ENCODE data around the gene PCNX2.

Gene PCNX2

GRCh38 chr1:233189526-233189925 lies 106.0 kb downstream of the PCNX2 start:
- H2BK15ac ChIP-seq (replicated peaks; ENCODE audit: low read depth) = no peak overlapping the region
- no peak overlapping the region for H3K9ac ChIP-seq (ENCODE audit: low read length)
- no peak overlapping the region for H3K4ac ChIP-seq (ENCODE audit: low read depth, low read length)
- no peaks in the 10 kb centered on the region for H3K27me3 ChIP-seq (ENCODE audit: insufficient read depth, low read length, poor library complexity)
- no peaks in the 10 kb centered on the region for H3K4me1 ChIP-seq (ENCODE audit: control insufficient read depth, low read depth, low read length)
- no peaks in the 10 kb centered on the region for H3K36me3 ChIP-seq (ENCODE audit: control insufficient read depth, insufficient read depth, low read length)
- H3K4me2 ChIP-seq (ENCODE audit: low read length) = no peak overlapping the region
- no peak overlapping the region for H4K8ac ChIP-seq (ENCODE audit: low read depth, low read length)
- H2AK5ac ChIP-seq (ENCODE audit: low read length) = no peak overlapping the region
- H3K4me3 ChIP-seq (ENCODE audit: low read length) = no peak overlapping the region
- no peak overlapping the region for H2BK5ac ChIP-seq (ENCODE audit: low read length)
- no peak overlapping the region for H3K23ac ChIP-seq (ENCODE audit: low read length)
- no peaks in the 10 kb centered on the region for H3K79me2 ChIP-seq (ENCODE audit: control insufficient read depth, insufficient read depth, low read length)
- no peak overlapping the region for H2BK120ac ChIP-seq (ENCODE audit: low read depth, low read length)
- H3K79me1 ChIP-seq (ENCODE audit: low read length) = no peaks in the 10 kb centered on the region
- H3K27ac ChIP-seq (ENCODE audit: low read depth, low read length) = no peak overlapping the region
- H4K5ac ChIP-seq (ENCODE audit: low read length) = no peak overlapping the region
- DNase-seq = no peak
- WGBS (ENCODE audit: extremely low coverage, insufficient coverage, low lambda C conversion rate) = no CpG with 5 or more reads among the region's 3 CpGs
- no peak overlapping the region for H3K18ac ChIP-seq (ENCODE audit: low read length)
- H3K56ac ChIP-seq (ENCODE audit: low read length) = no peak overlapping the region

GRCh38 chr1:233188061-233188460 lies 107.5 kb downstream of the PCNX2 start:
- no peak overlapping the region for H2AK5ac ChIP-seq (ENCODE audit: low read length)
- H3K9ac ChIP-seq (ENCODE audit: low read length) = no peak overlapping the region
- H2BK120ac ChIP-seq (ENCODE audit: low read depth, low read length) = no peak overlapping the region
- H3K36me3 ChIP-seq (ENCODE audit: control insufficient read depth, insufficient read depth, low read length) = no peaks in the 10 kb centered on the region
- no peak overlapping the region for H3K56ac ChIP-seq (ENCODE audit: low read length)
- no peak overlapping the region for H3K4me3 ChIP-seq (ENCODE audit: low read length)
- H4K5ac ChIP-seq (ENCODE audit: low read length) = no peak overlapping the region
- H3K4me1 ChIP-seq (ENCODE audit: control insufficient read depth, low read depth, low read length) = peaks cover 3% of the 10 kb centered on the region
- H3K4me2 ChIP-seq (ENCODE audit: low read length) = no peak overlapping the region
- H3K27ac ChIP-seq (ENCODE audit: low read depth, low read length) = no peak overlapping the region
- H3K79me1 ChIP-seq (ENCODE audit: low read length) = no peaks in the 10 kb centered on the region
- H4K8ac ChIP-seq (ENCODE audit: low read depth, low read length) = no peak overlapping the region
- H3K27me3 ChIP-seq (ENCODE audit: insufficient read depth, low read length, poor library complexity) = no peaks in the 10 kb centered on the region
- no peak overlapping the region for H2BK15ac ChIP-seq (replicated peaks; ENCODE audit: low read depth)
- peak; percentile 43 for DNase-seq
- no peak overlapping the region for H3K18ac ChIP-seq (ENCODE audit: low read length)
- H3K79me2 ChIP-seq (ENCODE audit: control insufficient read depth, insufficient read depth, low read length) = no peaks in the 10 kb centered on the region
- H3K4ac ChIP-seq (ENCODE audit: low read depth, low read length) = no peak overlapping the region
- H2BK5ac ChIP-seq (ENCODE audit: low read length) = no peak overlapping the region
- no CpG with 5 or more reads among the region's 4 CpGs for WGBS (ENCODE audit: extremely low coverage, insufficient coverage, low lambda C conversion rate)
- H3K23ac ChIP-seq (ENCODE audit: low read length) = no peak overlapping the region

- Histone ChIP-seq H4K5ac (ENCODE audit: low read length) (no peak overlapping the region), H3K23ac (ENCODE audit: low read length) (no peak overlapping the region), H4K8ac (ENCODE audit: low read depth, low read length) (no peak overlapping the region), H2BK15ac (replicated peaks; ENCODE audit: low read depth) (no peak overlapping the region), H3K4me2 (ENCODE audit: low read length) (no peak overlapping the region), H3K27me3 (ENCODE audit: insufficient read depth, low read length, poor library complexity) (no peaks in the 10 kb centered on the region), H3K9ac (ENCODE audit: low read length) (no peak overlapping the region), H3K4ac (ENCODE audit: low read depth, low read length) (no peak overlapping the region), H3K18ac (ENCODE audit: low read length) (no peak overlapping the region), H3K27ac (ENCODE audit: low read depth, low read length) (no peak overlapping the region), H3K79me2 (ENCODE audit: control insufficient read depth, insufficient read depth, low read length) (no peaks in the 10 kb centered on the region), H3K56ac (ENCODE audit: low read length) (no peak overlapping the region), H3K4me1 (ENCODE audit: control insufficient read depth, low read depth, low read length) (peaks cover 3% of the 10 kb centered on the region), H2AK5ac (ENCODE audit: low read length) (peak overlapping the region; percentile 11), H2BK5ac (ENCODE audit: low read length) (no peak overlapping the region), H3K4me3 (ENCODE audit: low read length) (no peak overlapping the region), H3K36me3 (ENCODE audit: control insufficient read depth, insufficient read depth, low read length) (no peaks in the 10 kb centered on the region), H2BK120ac (ENCODE audit: low read depth, low read length) (no peak overlapping the region), H3K79me1 (ENCODE audit: low read length) (no peaks in the 10 kb centered on the region)
- DNase-seq = peak; percentile 81
- WGBS (ENCODE audit: extremely low coverage, insufficient coverage, low lambda C conversion rate) = no CpG with 5 or more reads among the region's 8 CpGs
Measured at GRCh38 chr1:233183226-233184020, 112.1 kb downstream of the PCNX2 start.

DNA sequence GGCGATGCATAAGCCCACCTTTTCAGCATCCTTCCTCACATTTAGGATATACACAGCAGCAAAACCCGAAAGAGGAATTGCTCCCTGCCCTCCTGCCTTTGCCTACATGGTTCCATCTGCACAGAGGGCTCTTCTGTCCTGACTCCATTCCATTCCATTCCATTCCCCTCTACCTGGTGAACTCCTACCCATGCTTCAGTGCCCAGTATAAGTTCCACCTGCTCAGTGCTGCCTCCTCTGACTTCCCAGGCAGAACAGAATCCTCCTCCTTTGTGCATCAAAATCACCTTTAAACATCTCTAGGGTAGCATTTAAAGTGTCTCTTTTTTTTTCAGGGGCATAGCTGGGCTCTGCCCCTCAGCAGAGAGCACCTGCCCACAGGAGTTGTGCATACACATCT lies 112.9 kb downstream of the PCNX2 start:
- no peak overlapping the region for H3K4me3 ChIP-seq (ENCODE audit: low read length)
- no peak overlapping the region for H4K5ac ChIP-seq (ENCODE audit: low read length)
- H3K18ac ChIP-seq (ENCODE audit: low read length) = no peak overlapping the region
- H3K4me2 ChIP-seq (ENCODE audit: low read length) = no peak overlapping the region
- peaks cover 3% of the 10 kb centered on the region for H3K4me1 ChIP-seq (ENCODE audit: control insufficient read depth, low read depth, low read length)
- H3K79me1 ChIP-seq (ENCODE audit: low read length) = no peaks in the 10 kb centered on the region
- H2BK15ac ChIP-seq (replicated peaks; ENCODE audit: low read depth) = no peak overlapping the region
- no peak overlapping the region for H3K56ac ChIP-seq (ENCODE audit: low read length)
- no peak overlapping the region for H3K4ac ChIP-seq (ENCODE audit: low read depth, low read length)
- H2BK120ac ChIP-seq (ENCODE audit: low read depth, low read length) = no peak overlapping the region
- WGBS (ENCODE audit: extremely low coverage, insufficient coverage, low lambda C conversion rate) = no CpG with 5 or more reads among the region's 2 CpGs
- no peaks in the 10 kb centered on the region for H3K27me3 ChIP-seq (ENCODE audit: insufficient read depth, low read length, poor library complexity)
- no peak overlapping the region for H2BK5ac ChIP-seq (ENCODE audit: low read length)
- H2AK5ac ChIP-seq (ENCODE audit: low read length) = no peak overlapping the region
- H3K36me3 ChIP-seq (ENCODE audit: control insufficient read depth, insufficient read depth, low read length) = peaks cover 1% of the 10 kb centered on the region
- H3K27ac ChIP-seq (ENCODE audit: low read depth, low read length) = no peak overlapping the region
- DNase-seq = no peak
- H4K8ac ChIP-seq (ENCODE audit: low read depth, low read length) = no peak overlapping the region
- H3K9ac ChIP-seq (ENCODE audit: low read length) = no peak overlapping the region
- H3K23ac ChIP-seq (ENCODE audit: low read length) = no peak overlapping the region
- no peaks in the 10 kb centered on the region for H3K79me2 ChIP-seq (ENCODE audit: control insufficient read depth, insufficient read depth, low read length)

GRCh38 chr1:233180641-233181364 lies 114.7 kb downstream of the PCNX2 start:
- no CpG with 5 or more reads among the region's 9 CpGs for WGBS (ENCODE audit: extremely low coverage, insufficient coverage, low lambda C conversion rate)
- Histone ChIP-seq H3K9ac (ENCODE audit: low read length) (no peak overlapping the region), H2BK5ac (ENCODE audit: low read length) (no peak overlapping the region), H3K4me3 (ENCODE audit: low read length) (no peak overlapping the region), H4K5ac (ENCODE audit: low read length) (no peak overlapping the region), H3K4me2 (ENCODE audit: low read length) (no peak overlapping the region), H3K18ac (ENCODE audit: low read length) (peak overlapping the region; percentile 65), H2AK5ac (ENCODE audit: low read length) (no peak overlapping the region), H3K79me1 (ENCODE audit: low read length) (no peaks in the 10 kb centered on the region), H3K56ac (ENCODE audit: low read length) (no peak overlapping the region), H3K27ac (ENCODE audit: low read depth, low read length) (peak overlapping the region; percentile 41), H2BK15ac (replicated peaks; ENCODE audit: low read depth) (no peak overlapping the region), H3K27me3 (ENCODE audit: insufficient read depth, low read length, poor library complexity) (no peaks in the 10 kb centered on the region), H2BK120ac (ENCODE audit: low read depth, low read length) (peak overlapping the region; percentile 32), H3K79me2 (ENCODE audit: control insufficient read depth, insufficient read depth, low read length) (no peaks in the 10 kb centered on the region), H4K8ac (ENCODE audit: low read depth, low read length) (no peak overlapping the region), H3K23ac (ENCODE audit: low read length) (no peak overlapping the region), H3K36me3 (ENCODE audit: control insufficient read depth, insufficient read depth, low read length) (peaks cover 3% of the 10 kb centered on the region), H3K4ac (ENCODE audit: low read depth, low read length) (no peak overlapping the region), H3K4me1 (ENCODE audit: control insufficient read depth, low read depth, low read length) (peaks cover 3% of the 10 kb centered on the region)
- peak; percentile 13 for DNase-seq
